Neural crest cell (in vitro differentiated cells): ENCODE data around the gene ADD1. TPM values are rescaled to one million over a fixed set of nuclear protein-coding genes. Genes with fewer than 3 reads are reported as not detected.

ENCODE experiments used
- DNase-seq: peaks from one replicate; pipeline ENCODE4 v3.0.0; 2021; ENCODE audit warnings: low read depth, mixed read lengths, low spot score
- H3K27ac Mint-ChIP-seq: one replicate; pipeline ENCODE4 v1.8.0; 2021; ENCODE audit warnings: mild to moderate bottlenecking, mixed read lengths; ENCODE audit not compliant: unreplicated experiment
- H3K27me3 Mint-ChIP-seq: 2 replicates; pipeline ENCODE4 v1.8.0; 2021; ENCODE audit warnings: low read depth, mild to moderate bottlenecking, mixed read lengths
- H3K36me3 Mint-ChIP-seq: 2 replicates; pipeline ENCODE4 v1.8.0; 2021; ENCODE audit warnings: low read depth, mild to moderate bottlenecking, mixed read lengths
- H3K4me1 Mint-ChIP-seq: 2 replicates; pipeline ENCODE4 v1.8.0; 2021; ENCODE audit warnings: mixed read lengths
- H3K4me3 Mint-ChIP-seq: one replicate; pipeline ENCODE4 v1.8.0; 2021; ENCODE audit warnings: mild to moderate bottlenecking, mixed read lengths
- H3K9me3 Mint-ChIP-seq: 2 replicates; pipeline ENCODE4 v1.8.0; 2021; ENCODE audit warnings: mixed read lengths
- CTCF ChIP-seq: fragments of 200-600 bp; sonication (generic); conservative IDR thresholded peaks from 2 replicates; pipeline ENCODE4 v1.5.0; 2021; ENCODE audit warnings: antibody characterized with exemption, mild to moderate bottlenecking
- total RNA-seq: library from RNA; stranded (reverse); gene quantifications from 2 replicates; pipeline ENCODE4 v1.2.1, GENCODE V29; 2021

The ADD1 gene
- total RNA-seq, 1 donor from 2014 or later = 230 TPM

DNA sequence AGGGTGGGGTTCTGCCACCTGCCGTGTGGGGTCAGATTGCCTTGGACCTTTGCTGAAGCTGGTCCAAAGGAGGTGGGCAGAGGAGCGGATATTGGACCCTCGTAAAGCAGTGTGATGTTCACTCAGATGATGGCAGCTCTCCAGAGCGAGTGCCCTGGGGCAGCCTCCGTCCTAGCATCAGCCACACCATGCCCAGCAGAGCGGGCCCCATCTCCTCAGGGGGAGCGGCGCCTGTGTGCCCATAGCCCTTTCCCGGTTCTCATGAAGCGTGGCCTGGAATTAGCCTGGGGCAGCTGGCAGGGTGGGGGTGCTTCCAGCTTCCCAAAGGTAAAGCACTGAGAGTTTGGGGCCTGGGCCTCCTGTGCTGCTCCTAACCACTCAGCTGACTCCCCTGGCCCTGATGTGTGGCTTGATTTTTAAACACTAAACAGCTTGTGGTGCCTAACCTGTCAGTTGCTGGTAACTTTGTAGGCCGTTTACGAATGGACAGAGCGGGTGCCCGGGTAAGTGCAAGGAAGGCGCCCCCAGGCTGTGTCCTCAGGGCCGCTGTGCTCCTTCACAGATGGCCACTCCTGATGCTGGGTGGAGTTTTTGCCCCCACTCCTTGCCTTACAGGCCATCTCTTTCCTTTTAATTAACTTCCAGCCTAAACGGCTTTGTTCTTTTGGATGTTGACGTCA, 83.5 kb downstream of the ADD1 start:
- TF ChIP-seq CTCF = no peak
- H3K36me3 Mint-ChIP-seq = peaks cover 6% of the 10 kb centered on the region
- H3K27ac Mint-ChIP-seq = no peak overlapping the region

GRCh38 chr4:2927696-2928075, 84.0 kb downstream of the ADD1 start:
- Mint-ChIP-seq H3K27me3 (no peaks in the 10 kb centered on the region), H3K27ac (peak overlapping the region; percentile 10), H3K36me3 (peaks cover 6% of the 10 kb centered on the region), H3K4me3 (peak overlapping the region; percentile 29), H3K9me3 (no peaks in the 10 kb centered on the region), H3K4me1 (peaks cover 5% of the 10 kb centered on the region)
- TF ChIP-seq CTCF = no peak
- DNase-seq = no peak

More for the DNA sequence above, 83.5 kb downstream of the ADD1 start:
- Mint-ChIP-seq H3K27me3 (no peaks in the 10 kb centered on the region), H3K9me3 (no peaks in the 10 kb centered on the region), H3K4me1 (peaks cover 10% of the 10 kb centered on the region), H3K4me3 (peak overlapping the region; percentile 15)
- no peak for DNase-seq

DNA sequence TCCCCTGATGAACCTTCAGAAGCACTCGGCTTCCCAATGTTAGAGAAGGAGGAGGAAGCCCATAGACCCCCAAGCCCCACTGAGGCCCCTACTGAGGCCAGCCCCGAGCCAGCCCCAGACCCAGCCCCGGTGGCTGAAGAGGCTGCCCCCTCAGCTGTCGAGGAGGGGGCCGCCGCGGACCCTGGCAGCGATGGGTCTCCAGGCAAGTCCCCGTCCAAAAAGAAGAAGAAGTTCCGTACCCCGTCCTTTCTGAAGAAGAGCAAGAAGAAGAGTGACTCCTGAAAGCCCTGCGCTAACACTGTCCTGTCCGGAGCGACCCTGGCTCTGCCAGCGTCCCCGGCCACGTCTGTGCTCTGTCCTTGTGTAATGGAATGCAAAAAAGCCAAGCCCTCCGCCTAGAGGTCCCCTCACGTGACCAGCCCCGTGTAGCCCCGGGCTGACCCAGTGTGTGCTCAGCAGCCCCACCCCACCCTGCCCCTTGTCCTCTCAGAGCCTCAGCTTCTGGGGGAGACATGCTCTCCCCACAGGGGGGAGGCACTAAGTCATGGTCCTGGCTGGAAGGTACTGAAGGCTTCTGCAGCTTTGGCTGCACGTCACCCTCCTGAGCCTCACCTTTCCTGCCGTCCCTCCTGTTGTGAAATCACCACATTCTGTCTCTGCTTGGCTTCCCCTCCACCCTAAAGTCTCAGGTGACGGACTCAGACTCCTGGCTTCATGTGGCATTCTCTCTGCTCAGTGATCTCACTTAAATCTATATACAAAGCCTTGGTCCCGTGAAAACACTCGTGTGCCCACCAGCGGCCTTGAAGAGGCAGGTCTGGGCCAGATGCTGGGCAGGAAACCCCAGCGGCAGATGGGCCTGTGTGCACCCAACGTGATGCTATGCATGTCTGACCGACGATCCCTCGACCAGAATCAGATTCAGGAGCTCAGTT, 84.9 kb downstream of the ADD1 start:
- Mint-ChIP-seq H3K36me3 (peaks cover 4% of the 10 kb centered on the region), H3K9me3 (no peaks in the 10 kb centered on the region), H3K27ac (peak overlapping the region; percentile 95), H3K4me1 (peaks cover 8% of the 10 kb centered on the region), H3K27me3 (peaks cover 4% of the 10 kb centered on the region), H3K4me3 (peak overlapping the region; percentile 64)
- DNase-seq = no peak
- TF ChIP-seq CTCF = no peak

- H3K9me3 Mint-ChIP-seq = no peaks in the 10 kb centered on the region
- H3K27me3 Mint-ChIP-seq = peaks cover 4% of the 10 kb centered on the region
- H3K4me1 Mint-ChIP-seq = peaks cover 6% of the 10 kb centered on the region
- no peak overlapping the region for H3K4me3 Mint-ChIP-seq
- H3K27ac Mint-ChIP-seq = peak overlapping the region; percentile 19
- no peak for DNase-seq
- peaks cover 3% of the 10 kb centered on the region for H3K36me3 Mint-ChIP-seq
- no peak for TF ChIP-seq CTCF
These were observed 85.8 kb downstream of the ADD1 start for GRCh38 chr4:2929469-2929868.

DNA sequence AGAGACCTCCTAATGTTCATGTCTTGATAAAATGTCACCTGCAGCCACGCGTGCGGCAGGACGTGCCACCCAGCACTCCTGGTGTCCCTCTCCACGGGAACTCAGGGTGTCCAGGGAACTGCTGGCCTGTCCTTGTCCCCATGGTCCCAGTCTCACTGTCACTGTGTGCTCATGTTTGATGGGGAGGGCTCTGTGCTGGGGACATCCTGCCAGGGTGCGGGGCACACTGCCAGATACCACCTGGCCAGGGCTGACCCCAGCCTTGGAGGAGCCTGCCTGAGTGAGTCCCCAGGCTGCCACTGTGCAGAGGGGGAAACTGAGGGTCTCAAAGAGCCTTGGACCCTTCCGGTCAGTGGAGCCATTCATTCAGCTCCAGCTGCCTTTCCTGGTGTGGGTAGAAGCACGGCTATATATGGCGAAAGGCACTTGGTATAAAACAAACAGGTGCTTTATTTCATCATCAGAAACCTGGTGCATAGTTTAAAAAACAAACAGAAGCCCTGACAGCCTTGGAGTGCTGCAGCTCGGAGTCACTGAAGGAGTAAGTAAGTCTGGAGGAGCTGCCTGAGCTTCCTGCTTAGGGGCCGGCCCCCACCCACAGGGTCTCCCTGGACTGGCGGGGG, 86.6 kb downstream of the ADD1 start:
- TF ChIP-seq CTCF = no peak
- no peak overlapping the region for H3K27ac Mint-ChIP-seq
- H3K4me1 Mint-ChIP-seq = peaks cover 6% of the 10 kb centered on the region
- H3K36me3 Mint-ChIP-seq = peaks cover 3% of the 10 kb centered on the region
- H3K9me3 Mint-ChIP-seq = no peaks in the 10 kb centered on the region
- H3K27me3 Mint-ChIP-seq = peaks cover 4% of the 10 kb centered on the region
- no peak for DNase-seq
- peak overlapping the region; percentile 47 for H3K4me3 Mint-ChIP-seq
